IMR-90 (cell line): Measurements from ENCODE around the gene APH1A. TPM values are rescaled to one million over a fixed set of nuclear protein-coding genes. Genes with fewer than 3 reads are reported as not detected.

ENCODE experiments used
- ATAC-seq: fragments of 200-7000 bp; cut with Tn5 transposase; 2 replicates; pipeline ENCODE4 v1.9.1; 2020; ENCODE audit warnings: low read depth, mild to moderate bottlenecking, moderate library complexity
- BruUV-seq: library from RNA; stranded (reverse); fragments of 400-500 nt; replicated peaks from 2 replicates; lab custom pipeline; 2021; lab: Mats Ljungman, UMichigan
- CTCF ChIA-PET: fragments of 300-600 bp; formaldehyde crosslinking; extraction: SDS; loops from one replicate; lab custom pipeline; 2021; ENCODE audit warnings: antibody characterized with exemption; lab: Yijun Ruan, JAX
- POLR2A ChIA-PET: fragments of 300-600 bp; sonication (Branson Sonifier 250); formaldehyde crosslinking; loops from one replicate; lab custom pipeline; 2022; ENCODE audit warnings: antibody characterized with exemption; ENCODE audit not compliant: unreplicated experiment; lab: Charles Lee
- DNase-seq: peaks from one replicate; pipeline ENCODE4 v3.0.0; 2013
- H2AFZ ChIP-seq: replicated peaks from 2 replicates; pipeline ENCODE3; 2013; ENCODE audit warnings: low read length, mild to moderate bottlenecking; ENCODE audit not compliant: poor library complexity
- H2AK5ac ChIP-seq: 2 replicates; pipeline ENCODE4 v1.6.1; 2013; ENCODE audit warnings: low read depth, low read length, inconsistent platforms
- H2AK9ac ChIP-seq: replicated peaks from 2 replicates; pipeline ENCODE3; 2013; ENCODE audit warnings: mild to moderate bottlenecking, low read depth, low read length, moderate library complexity; ENCODE audit not compliant: poor library complexity
- H2BK120ac ChIP-seq: 2 replicates; pipeline ENCODE4 v1.6.1; 2013; ENCODE audit warnings: low read depth, low read length, inconsistent platforms
- H2BK15ac ChIP-seq: 3 replicates; pipeline ENCODE4 v1.6.1; 2013; ENCODE audit warnings: low read depth, low read length, inconsistent platforms
- H2BK20ac ChIP-seq: 2 replicates; pipeline ENCODE4 v1.6.1; 2013; ENCODE audit warnings: low read depth, mild to moderate bottlenecking, inconsistent platforms, low read length, moderate library complexity
- H2BK5ac ChIP-seq: 2 replicates; pipeline ENCODE4 v1.6.1; 2013; ENCODE audit warnings: mild to moderate bottlenecking, low read depth, low read length, inconsistent platforms; ENCODE audit not compliant: poor library complexity, severe bottlenecking
- H3K14ac ChIP-seq: replicated peaks from 2 replicates; pipeline ENCODE4 v1.6.1; 2013; ENCODE audit warnings: low read depth, low read length, inconsistent platforms
- H3K18ac ChIP-seq: 2 replicates; pipeline ENCODE4 v1.6.1; 2013; ENCODE audit warnings: low read depth, low read length, control low read depth
- H3K23ac ChIP-seq: 2 replicates; pipeline ENCODE4 v1.6.1; 2013; ENCODE audit warnings: low read depth, low read length, inconsistent platforms
- H3K27ac ChIP-seq: 2 replicates; pipeline ENCODE4 v1.5.1; 2013; ENCODE audit warnings: mild to moderate bottlenecking, control low read depth, low read length; ENCODE audit not compliant: insufficient read depth
- H3K27me3 ChIP-seq: 2 replicates; pipeline ENCODE4 v1.6.1; 2013; ENCODE audit warnings: low read length; ENCODE audit not compliant: control insufficient read depth, insufficient read depth
- H3K36me3 ChIP-seq: 2 replicates; pipeline ENCODE4 v1.6.1; 2013; ENCODE audit warnings: low read length, mixed read lengths; ENCODE audit not compliant: control insufficient read depth, insufficient read depth
- H3K4ac ChIP-seq: 2 replicates; pipeline ENCODE4 v1.6.1; 2013; ENCODE audit warnings: low read depth, low read length, inconsistent platforms
- H3K4me1 ChIP-seq: 2 replicates; pipeline ENCODE4 v1.6.1; 2013; ENCODE audit warnings: low read length, mixed read lengths; ENCODE audit not compliant: control insufficient read depth, insufficient read depth
- H3K4me2 ChIP-seq: 2 replicates; pipeline ENCODE4 v1.6.1; 2013; ENCODE audit warnings: low read depth, mild to moderate bottlenecking, control low read depth, low read length, moderate library complexity
- H3K4me3 ChIP-seq: 2 replicates; pipeline ENCODE4 v1.5.1; 2013; ENCODE audit warnings: low read depth, mild to moderate bottlenecking, control low read depth, low read length, moderate library complexity; ENCODE audit not compliant: insufficient read depth
- H3K56ac ChIP-seq: 2 replicates; pipeline ENCODE4 v1.6.1; 2013; ENCODE audit warnings: low read length, inconsistent platforms; ENCODE audit not compliant: insufficient read depth; ENCODE audit errors: extremely low read depth
- H3K79me1 ChIP-seq, 2 experiments: 2 replicates each; pipeline ENCODE4 v1.6.1; 2013; ENCODE audit warnings: low read length in 2 of 2, inconsistent platforms in 1 of 2, low read depth in 1 of 2
- H3K9ac ChIP-seq: 2 replicates; pipeline ENCODE4 v1.6.1; 2013; ENCODE audit warnings: low read depth, low read length, control low read depth
- H3K9me1 ChIP-seq: 2 replicates; pipeline ENCODE4 v1.6.1; 2013; ENCODE audit warnings: low read length, inconsistent platforms; ENCODE audit not compliant: insufficient read depth
- H3K9me3 ChIP-seq: 2 replicates; pipeline ENCODE4 v1.6.1; 2013; ENCODE audit warnings: low read length; ENCODE audit not compliant: control insufficient read depth, insufficient read depth
- H4K20me1 ChIP-seq: 2 replicates; pipeline ENCODE4 v1.6.1; 2013; ENCODE audit warnings: low read length, inconsistent platforms; ENCODE audit not compliant: insufficient read depth
- H4K5ac ChIP-seq: 2 replicates; pipeline ENCODE4 v1.6.1; 2013; ENCODE audit warnings: mild to moderate bottlenecking, low read depth, low read length, control low read depth
- H4K8ac ChIP-seq, 2 experiments: 2 replicates each; pipeline ENCODE4 v1.6.1; 2013; ENCODE audit warnings: low read depth in 2 of 2, low read length in 2 of 2, control low read depth in 1 of 2, inconsistent platforms in 1 of 2
- H4K91ac ChIP-seq: 2 replicates; pipeline ENCODE4 v1.6.1; 2013; ENCODE audit warnings: low read depth, low read length, inconsistent platforms; ENCODE audit not compliant: insufficient read depth
- CEBPB ChIP-seq: IDR thresholded peaks from 2 replicates; pipeline ENCODE4 v1.6.1; 2012; ENCODE audit warnings: low read depth, low read length, improper control_type of control experiment
- CHD1 ChIP-seq: IDR thresholded peaks from 2 replicates; pipeline ENCODE4 v1.6.1; 2012; ENCODE audit warnings: low read depth, low read length, improper control_type of control experiment
- CTCF ChIP-seq: conservative IDR thresholded peaks from 2 replicates; pipeline ENCODE4 v1.5.1; 2012; ENCODE audit warnings: mild to moderate bottlenecking, low read depth, low read length, improper control_type of control experiment
- ELK1 ChIP-seq: fragments of 150-350 bp; IDR thresholded peaks from 2 replicates; pipeline ENCODE4 v1.6.1; 2016; ENCODE audit warnings: low read depth, mild to moderate bottlenecking, low read length, moderate library complexity, borderline replicate concordance
- FOS ChIP-seq: fragments of 150-350 bp; IDR thresholded peaks from 2 replicates; pipeline ENCODE4 v1.6.1; 2016; ENCODE audit warnings: low read depth, low read length
- MAFK ChIP-seq: IDR thresholded peaks from 2 replicates; pipeline ENCODE4 v1.6.1; 2012; ENCODE audit warnings: low read depth, low read length, improper control_type of control experiment
- MXI1 ChIP-seq: IDR thresholded peaks from 2 replicates; pipeline ENCODE4 v1.6.1; 2012; ENCODE audit warnings: low read depth, mild to moderate bottlenecking, low read length, moderate library complexity, borderline replicate concordance
- NFE2L2 ChIP-seq: fragments of 150-350 bp; IDR thresholded peaks from 2 replicates; pipeline ENCODE4 v1.6.1; 2016; ENCODE audit warnings: low read depth, mild to moderate bottlenecking, low read length
- POLR2A ChIP-seq: IDR thresholded peaks from 2 replicates; pipeline ENCODE4 v1.6.1; 2012; ENCODE audit warnings: mild to moderate bottlenecking, low read depth, low read length
- RCOR1 ChIP-seq: IDR thresholded peaks from 2 replicates; pipeline ENCODE4 v1.6.1; 2012; ENCODE audit warnings: mild to moderate bottlenecking, low read length, improper control_type of control experiment; ENCODE audit not compliant: insufficient replicate concordance
- RFX5 ChIP-seq: IDR thresholded peaks from 2 replicates; pipeline ENCODE4 v1.8.0; 2012; ENCODE audit warnings: low read depth, mild to moderate bottlenecking, low read length, moderate library complexity
- SMC3 ChIP-seq: fragments of 150-350 bp; IDR thresholded peaks from 2 replicates; pipeline ENCODE4 v1.6.1; 2016; ENCODE audit warnings: low read depth, mild to moderate bottlenecking, antibody characterized with exemption, low read length, moderate library complexity
- WGBS, 2 experiments: methylation state at CpG; one replicate each; pipeline versions ENCODE4 v1.1.5 to v1.1.7; 2013; ENCODE audit warnings: missing lambda C conversion rate in 2 of 2; ENCODE audit not compliant: insufficient read length in 1 of 2; ENCODE audit errors: extremely low coverage in 2 of 2; 5-methylcytosine and 5-hydroxymethylcytosine counted together
- dilution Hi-C: fragments of 300-500 bp; cut with HindIII; formaldehyde crosslinking; loops from one replicate; pipeline ENCODE4 v1.14.3; 2018; ENCODE audit warnings: low sequenced_read_pairs; ENCODE audit not compliant: unreplicated experiment
- in situ Hi-C: fragments of 300-500 bp; cut with MboI; formaldehyde crosslinking; loops from 3 replicates; pipeline ENCODE4 v1.14.3; 2019; ENCODE audit warnings: low sequenced_read_pairs, inconsistent platforms, mixed read lengths
- intact Hi-C: fragments of 100-400 bp; cut with micrococcal nuclease; formaldehyde crosslinking; loops from 2 replicates; pipeline ENCODE4 v1.10.0; 2022
- polyA plus RNA-seq, 3 experiments: library from polyadenylated mRNA; depleted of rRNA; stranded (reverse); fragments of >200 nt; gene quantifications; 2 replicates each; pipeline ENCODE4 v1.2.3, GENCODE V29; 2012; ENCODE audit warnings: low replicate concordance in 1 of 3
- total RNA-seq: library from RNA; depleted of rRNA; stranded (reverse); fragments of >200 nt; gene quantifications from 2 replicates; pipeline ENCODE4 v1.2.3, GENCODE V29; 2012

The APH1A gene
- total and polyA plus RNA-seq, 2 of the 4 experiments (the other 2 are of a cell fraction): 62.0 to 94.2 TPM

GRCh38 chr1:150281221-150281757 lies 12.5 kb upstream of the APH1A start (continued):
- no peak for TF ChIP-seq CHD1

- no peak for DNase-seq
Observed at GRCh38 chr1:150280138-150280707, 11.4 kb upstream of the APH1A start.

More at GRCh38 chr1:150280138-150280707, 11.4 kb upstream of the APH1A start:
- Histone ChIP-seq H3K23ac (no peak overlapping the region), H2AFZ (no peak overlapping the region), H3K9me1 (no peaks in the 10 kb centered on the region), H3K36me3 (peaks cover 6% of the 10 kb centered on the region), H3K9me3 (no peaks in the 10 kb centered on the region), H2BK5ac (no peak overlapping the region), H3K79me1 (peaks cover 17 to 21% of the 10 kb centered on the region in 2 experiments; a peak in 3 of 4 replicates), H2BK15ac (no peak overlapping the region), H3K56ac (no peak overlapping the region), H3K4me2 (no peak overlapping the region), H4K20me1 (no peaks in the 10 kb centered on the region), H2BK120ac (no peak overlapping the region), H2AK9ac (no peak overlapping the region), H3K27me3 (no peaks in the 10 kb centered on the region), H2BK20ac (no peak overlapping the region), H3K18ac (no peak overlapping the region), H4K91ac (no peak overlapping the region), H3K9ac (no peak overlapping the region), H3K27ac (no peak overlapping the region), H4K8ac (no peak overlapping the region), H3K4ac (no peak overlapping the region), H3K4me1 (peaks cover 5% of the 10 kb centered on the region), H2AK5ac (no peak overlapping the region), H4K5ac (no peak overlapping the region), H3K4me3 (no peak overlapping the region), H3K14ac (no peak overlapping the region)
- ChIA-PET POLR2A (no interaction called here), CTCF (interaction anchor here (3.8 kb wide), 1 partner anchor 24 kb away, joined by 31 read pairs; no protein-coding TSS in a partner anchor)
- no peak for TF ChIP-seq RFX5
- no peak for TF ChIP-seq MXI1
- TF ChIP-seq RCOR1: no peak
- TF ChIP-seq CEBPB: no peak
- TF ChIP-seq MAFK: peak; percentile 78
- TF ChIP-seq POLR2A: no peak
- TF ChIP-seq NFE2L2: peak; percentile 72
- TF ChIP-seq CTCF: no peak
- no peak for TF ChIP-seq ELK1
- TF ChIP-seq FOS: no peak
- TF ChIP-seq SMC3: no peak
- WGBS, 2 experiments: 96% methylated on average over 4 of the region's 6 CpGs; no CpG with 5 or more reads in 1 of the 2 experiments
- intact Hi-C loops: loop anchor here (5.0 kb wide), 1 partner anchor 43 kb away; the partner anchor contains the start of gene ANP32E
- BruUV-seq: no TSS peak
- in situ Hi-C loops: no loop called here
- dilution Hi-C loops: no loop called here
- ATAC-seq: no peak
